Mucosa of rectum (tissue), 2 donors: Measurements from ENCODE around the gene CYP8B1.

Source experiments
- H3K27ac ChIP-seq, 2 donors: one replicate each; pipeline ENCODE4 v1.7.0; 2013; ENCODE audit warnings: inconsistent platforms in 2 of 2, low read depth in 2 of 2, low read length in 2 of 2
- H3K27me3 ChIP-seq, 2 donors: one replicate each; pipeline ENCODE4 v1.7.0; 2013; ENCODE audit warnings: low read length in 2 of 2; ENCODE audit not compliant: control insufficient read depth in 2 of 2, insufficient read depth in 2 of 2
- H3K36me3 ChIP-seq, 2 donors: one replicate each; pipeline ENCODE4 v1.7.0; 2013; ENCODE audit warnings: low read length in 2 of 2; ENCODE audit not compliant: control insufficient read depth in 2 of 2, insufficient read depth in 2 of 2
- H3K4me1 ChIP-seq, 2 donors: one replicate each; pipeline ENCODE4 v1.7.0; 2013; ENCODE audit warnings: low read length in 2 of 2, mild to moderate bottlenecking in 1 of 2; ENCODE audit not compliant: control insufficient read depth in 2 of 2, insufficient read depth in 2 of 2
- H3K4me3 ChIP-seq, 2 donors: one replicate each; pipeline ENCODE4 v1.7.0; 2013; ENCODE audit warnings: low read length in 2 of 2
- H3K9ac ChIP-seq, 2 donors: one replicate each; pipeline ENCODE4 v1.7.0; 2013; ENCODE audit warnings: low read length in 2 of 2, low read depth in 1 of 2, mild to moderate bottlenecking in 1 of 2
- H3K9me3 ChIP-seq, 2 donors: one replicate each; pipeline ENCODE4 v1.7.0; 2013; ENCODE audit warnings: low read length in 2 of 2; ENCODE audit not compliant: control insufficient read depth in 2 of 2
- donor health status: healthy.
- donor health status: Normal muscosa, but diverticular disease.

The CYP8B1 gene

GRCh38 chr3:42843713-42844411 is 31.8 kb downstream of the CYP8B1 start:
- Histone ChIP-seq H3K4me3 (no peak overlapping the region), H3K9me3 (no peaks in the 10 kb centered on the region), H3K9ac (no peak overlapping the region), H3K27ac (peak overlapping the region; percentile 46 to 58), H3K36me3 (no peaks in the 10 kb centered on the region), H3K4me1 (peaks cover 3 to 4% of the 10 kb centered on the region in 2 donors), H3K27me3 (no peaks in the 10 kb centered on the region)

GRCh38 chr3:42841332-42841731 is 34.3 kb downstream of the CYP8B1 start:
- H3K27me3 ChIP-seq: no peaks in the 10 kb centered on the region
- H3K36me3 ChIP-seq: no peaks in the 10 kb centered on the region
- no peak overlapping the region for H3K9ac ChIP-seq
- H3K9me3 ChIP-seq: no peaks in the 10 kb centered on the region
- peaks cover 3 to 4% of the 10 kb centered on the region in 2 donors for H3K4me1 ChIP-seq
- H3K4me3 ChIP-seq: no peak overlapping the region
- no peak overlapping the region for H3K27ac ChIP-seq

- no peaks in the 10 kb centered on the region for H3K9me3 ChIP-seq
- no peaks in the 10 kb centered on the region for H3K36me3 ChIP-seq
- H3K9ac ChIP-seq: no peak overlapping the region
- peak overlapping the region in 1 of 2 donors; percentile 27 for H3K4me3 ChIP-seq
- H3K27ac ChIP-seq: no peak overlapping the region
- peaks cover 3 to 4% of the 10 kb centered on the region in 2 donors for H3K4me1 ChIP-seq
- no peaks in the 10 kb centered on the region for H3K27me3 ChIP-seq
These were observed 36.1 kb downstream of the CYP8B1 start for GRCh38 chr3:42839616-42840015.

- Histone ChIP-seq H3K4me1 (peaks cover under 1 to 3% of the 10 kb centered on the region in 2 donors), H3K27ac (no peak overlapping the region), H3K36me3 (no peaks in the 10 kb centered on the region), H3K9ac (no peak overlapping the region), H3K9me3 (no peaks in the 10 kb centered on the region), H3K4me3 (no peak overlapping the region), H3K27me3 (no peaks in the 10 kb centered on the region)
These were observed 37.1 kb downstream of the CYP8B1 start for GRCh38 chr3:42838571-42838970.

GRCh38 chr3:42836150-42837123 is 39.2 kb downstream of the CYP8B1 start:
- no peaks in the 10 kb centered on the region for H3K9me3 ChIP-seq
- H3K27ac ChIP-seq: no peak overlapping the region
- no peak overlapping the region for H3K4me3 ChIP-seq
- H3K4me1 ChIP-seq: no peaks in the 10 kb centered on the region
- H3K9ac ChIP-seq: no peak overlapping the region
- H3K27me3 ChIP-seq: no peaks in the 10 kb centered on the region
- H3K36me3 ChIP-seq: no peaks in the 10 kb centered on the region

- Histone ChIP-seq H3K27me3 (no peaks in the 10 kb centered on the region), H3K9ac (no peak overlapping the region), H3K36me3 (no peaks in the 10 kb centered on the region), H3K27ac (no peak overlapping the region), H3K4me3 (no peak overlapping the region), H3K4me1 (peaks cover 16 to 29% of the 10 kb centered on the region in 2 donors), H3K9me3 (no peaks in the 10 kb centered on the region)
These were observed 44.4 kb downstream of the CYP8B1 start for GRCh38 chr3:42831321-42831713.

- Histone ChIP-seq H3K4me3 (no peak overlapping the region), H3K4me1 (peaks cover 16 to 33% of the 10 kb centered on the region in 2 donors), H3K9ac (no peak overlapping the region), H3K27ac (no peak overlapping the region), H3K36me3 (no peaks in the 10 kb centered on the region), H3K9me3 (no peaks in the 10 kb centered on the region), H3K27me3 (no peaks in the 10 kb centered on the region)
These were observed 45.0 kb downstream of the CYP8B1 start for GRCh38 chr3:42830437-42831320.

- H3K4me3 ChIP-seq: no peak overlapping the region
- H3K4me1 ChIP-seq: peaks cover 16 to 33% of the 10 kb centered on the region in 2 donors
- H3K36me3 ChIP-seq: no peaks in the 10 kb centered on the region
- H3K9ac ChIP-seq: no peak overlapping the region
- H3K9me3 ChIP-seq: no peaks in the 10 kb centered on the region
- peak overlapping the region; percentile 74 to 76 for H3K27ac ChIP-seq
- H3K27me3 ChIP-seq: no peaks in the 10 kb centered on the region
These were observed 45.8 kb downstream of the CYP8B1 start for GRCh38 chr3:42829628-42830436.

GRCh38 chr3:42829083-42829627 is 46.5 kb downstream of the CYP8B1 start:
- no peaks in the 10 kb centered on the region for H3K36me3 ChIP-seq
- H3K9ac ChIP-seq: no peak overlapping the region
- no peaks in the 10 kb centered on the region for H3K27me3 ChIP-seq
- H3K27ac ChIP-seq: peak overlapping the region; percentile 74 to 87
- H3K4me3 ChIP-seq: peak overlapping the region in 1 of 2 donors; percentile 40
- no peaks in the 10 kb centered on the region for H3K9me3 ChIP-seq
- H3K4me1 ChIP-seq: peaks cover 16 to 33% of the 10 kb centered on the region in 2 donors
